Gastroesophageal sphincter (tissue), 3 donors: Measurements from ENCODE around the gene CPT1B.

Source experiments
- EP300 ChIP-seq: sonication (generic); formaldehyde crosslinking; IDR thresholded peaks from one replicate; pipeline ENCODE4 v1.6.1; 2017; ENCODE audit warnings: antibody characterized with exemption, mild to moderate bottlenecking
- POLR2A ChIP-seq, 2 donors: fragments of 450-650 bp; IDR thresholded peaks; one replicate each; pipeline ENCODE4 v1.6.1; 2017; ENCODE audit warnings: antibody characterized with exemption in 2 of 2, mild to moderate bottlenecking in 2 of 2, moderate library complexity in 1 of 2
- POLR2AphosphoS5 ChIP-seq: sonication (generic); formaldehyde crosslinking; IDR thresholded peaks from one replicate; pipeline ENCODE4 v1.6.1; 2017; ENCODE audit warnings: antibody characterized with exemption
- TF ChIP-seq, protein P1 (sequence below), 4 experiments: fragments of 200-600 bp in 2 of 4; fragments of 450-650 bp in 2 of 4; sonication (generic) in 1 of 4; IDR thresholded peaks; one replicate each; pipeline ENCODE4 v1.5.1; 2017 to 2019; ENCODE audit warnings: antibody characterized with exemption in 4 of 4, mild to moderate bottlenecking in 2 of 4, moderate library complexity in 2 of 4

- peak; percentile 63 for TF ChIP-seq POLR2A (IDR thresholded peaks at IDR 0.05)
- TF ChIP-seq, protein P1, sequence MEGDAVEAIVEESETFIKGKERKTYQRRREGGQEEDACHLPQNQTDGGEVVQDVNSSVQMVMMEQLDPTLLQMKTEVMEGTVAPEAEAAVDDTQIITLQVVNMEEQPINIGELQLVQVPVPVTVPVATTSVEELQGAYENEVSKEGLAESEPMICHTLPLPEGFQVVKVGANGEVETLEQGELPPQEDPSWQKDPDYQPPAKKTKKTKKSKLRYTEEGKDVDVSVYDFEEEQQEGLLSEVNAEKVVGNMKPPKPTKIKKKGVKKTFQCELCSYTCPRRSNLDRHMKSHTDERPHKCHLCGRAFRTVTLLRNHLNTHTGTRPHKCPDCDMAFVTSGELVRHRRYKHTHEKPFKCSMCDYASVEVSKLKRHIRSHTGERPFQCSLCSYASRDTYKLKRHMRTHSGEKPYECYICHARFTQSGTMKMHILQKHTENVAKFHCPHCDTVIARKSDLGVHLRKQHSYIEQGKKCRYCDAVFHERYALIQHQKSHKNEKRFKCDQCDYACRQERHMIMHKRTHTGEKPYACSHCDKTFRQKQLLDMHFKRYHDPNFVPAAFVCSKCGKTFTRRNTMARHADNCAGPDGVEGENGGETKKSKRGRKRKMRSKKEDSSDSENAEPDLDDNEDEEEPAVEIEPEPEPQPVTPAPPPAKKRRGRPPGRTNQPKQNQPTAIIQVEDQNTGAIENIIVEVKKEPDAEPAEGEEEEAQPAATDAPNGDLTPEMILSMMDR (IDR thresholded peaks at IDR 0.05), result no peak
- TF ChIP-seq EP300, result no peak
- TF ChIP-seq POLR2AphosphoS5, result peak; percentile 66
Measured at GRCh38 chr22:50529897-50530579, 48.2 kb downstream of the CPT1B start, which contains the start of gene TYMP.
